ENCODE measurements around the gene GGA1.

GGA1 gene

GRCh38 chr22:37631448-37632173, 23.0 kb downstream of the GGA1 start:
- no peak for TF ChIP-seq CTCF (IDR thresholded peaks at IDR 0.05; ENCODE audit: low read depth, low read length)
- Histone ChIP-seq H3K4me1 (peaks cover 46% of the 10 kb centered on the region), H3K9me3 (no peaks in the 10 kb centered on the region), H3K36me3 (no peaks in the 10 kb centered on the region; the same call in 1 of the 2 replicates), H3K4me3 (ENCODE audit: low read depth, low read length) (no peak overlapping the region), H3K27me3 (no peaks in the 10 kb centered on the region)
- DNase-seq = no peak

- Histone ChIP-seq H3K36me3 (no peaks in the 10 kb centered on the region; the same call in 1 of the 2 replicates), H3K9me3 (no peaks in the 10 kb centered on the region), H3K4me1 (peaks cover 46% of the 10 kb centered on the region), H3K27me3 (no peaks in the 10 kb centered on the region), H3K4me3 (ENCODE audit: low read depth, low read length) (no peak overlapping the region)
- no peak for TF ChIP-seq CTCF (IDR thresholded peaks at IDR 0.05; ENCODE audit: low read depth, low read length)
- no peak for DNase-seq
Observed at GRCh38 chr22:37632174-37633088, 23.8 kb downstream of the GGA1 start.

GRCh38 chr22:37633089-37633624, 24.5 kb downstream of the GGA1 start:
- H3K4me3 ChIP-seq (ENCODE audit: low read depth, low read length) = peak overlapping the region; percentile 13
- H3K4me1 ChIP-seq = peaks cover 46% of the 10 kb centered on the region
- no peaks in the 10 kb centered on the region; the same call in 1 of the 2 replicates for H3K36me3 ChIP-seq
- no peak for DNase-seq
- no peak for TF ChIP-seq CTCF (IDR thresholded peaks at IDR 0.05; ENCODE audit: low read depth, low read length)
- no peaks in the 10 kb centered on the region for H3K9me3 ChIP-seq
- H3K27me3 ChIP-seq = no peaks in the 10 kb centered on the region

- Histone ChIP-seq H3K4me1 (peaks cover 44% of the 10 kb centered on the region), H3K9me3 (no peaks in the 10 kb centered on the region), H3K27me3 (no peaks in the 10 kb centered on the region), H3K36me3 (no peaks in the 10 kb centered on the region; the same call in 1 of the 2 replicates), H3K4me3 (ENCODE audit: low read depth, low read length) (peak overlapping the region; percentile 40)
- peak; percentile 51 for TF ChIP-seq CTCF (IDR thresholded peaks at IDR 0.05; ENCODE audit: low read depth, low read length)
- DNase-seq = peak; percentile 95
Observed at GRCh38 chr22:37633625-37634416, 25.2 kb downstream of the GGA1 start.

GRCh38 chr22:37634417-37634924, 25.8 kb downstream of the GGA1 start:
- peak overlapping the region; percentile 40 for H3K4me3 ChIP-seq (ENCODE audit: low read depth, low read length)
- no peaks in the 10 kb centered on the region for H3K9me3 ChIP-seq
- DNase-seq = peak; percentile 75
- H3K4me1 ChIP-seq = peaks cover 39% of the 10 kb centered on the region
- TF ChIP-seq CTCF (IDR thresholded peaks at IDR 0.05; ENCODE audit: low read depth, low read length) = peak; percentile 25
- H3K27me3 ChIP-seq = no peaks in the 10 kb centered on the region
- H3K36me3 ChIP-seq = no peaks in the 10 kb centered on the region; the same call in 1 of the 2 replicates
